Thymus (tissue), 11 donors: ENCODE measurements around the gene PVR. TPM values are rescaled to one million over a fixed set of nuclear protein-coding genes. Genes with fewer than 3 reads are reported as not detected.
"Not testable (repeated sequence)": the region's sequence is repeated elsewhere in the genome, so short reads cannot be mapped to it uniquely, and the experiment has no call there.

Experiments
- DNase-seq, 9 donors: peaks; one replicate each; pipeline ENCODE4 v3.0.0-alpha.2; 2013; ENCODE audit warnings: low spot score in 9 of 9, low read depth in 6 of 9, missing footprints in 1 of 9
- H3K27ac ChIP-seq, 2 donors: one replicate each; pipeline ENCODE4 v1.5.1; 2013; ENCODE audit warnings: control low read depth in 1 of 2, low read depth in 1 of 2, low read length in 1 of 2, mild to moderate bottlenecking in 1 of 2, moderate library complexity in 1 of 2
- H3K27me3 ChIP-seq, 2 donors: one replicate each; pipeline ENCODE4 v1.5.1; 2013; ENCODE audit warnings: low read length in 1 of 2; ENCODE audit not compliant: control insufficient read depth in 2 of 2, insufficient read depth in 1 of 2
- H3K36me3 ChIP-seq, 2 donors: one replicate each; pipeline ENCODE4 v1.5.1; 2013; ENCODE audit warnings: low read length in 1 of 2, mild to moderate bottlenecking in 1 of 2, moderate library complexity in 1 of 2; ENCODE audit not compliant: control insufficient read depth in 2 of 2, insufficient read depth in 2 of 2
- H3K4me1 ChIP-seq, 2 donors: one replicate each; pipeline ENCODE4 v1.5.1; 2013; ENCODE audit warnings: low read length in 2 of 2; ENCODE audit not compliant: control insufficient read depth in 2 of 2, insufficient read depth in 2 of 2
- H3K4me3 ChIP-seq, 2 donors: one replicate each; pipeline ENCODE4 v1.5.1; 2013; ENCODE audit warnings: low read length in 2 of 2, control low read depth in 1 of 2, mild to moderate bottlenecking in 1 of 2
- H3K9me3 ChIP-seq, 2 donors: one replicate each; pipeline ENCODE4 v1.5.1; 2013; ENCODE audit warnings: low read length in 1 of 2, mild to moderate bottlenecking in 1 of 2; ENCODE audit not compliant: control insufficient read depth in 2 of 2, insufficient read depth in 1 of 2
- WGBS: extraction: QIAGEN DNeasy Blood & Tissue Kit; methylation state at CpG from one replicate; pipeline ENCODE4 v1.1.7; 2013; 5-methylcytosine and 5-hydroxymethylcytosine counted together
- polyA plus RNA-seq: library from polyadenylated mRNA; stranded (reverse); fragments of 200-250 nt; gene quantifications from one replicate; pipeline ENCODE4 v1.2.3, GENCODE V29; 2013
- total RNA-seq: library from RNA; stranded (reverse); fragments of 120-200 nt; gene quantifications from one replicate; pipeline ENCODE4 v1.2.4, GENCODE V29; 2013
- donor health status: healthy.

Gene PVR
- total and polyA plus RNA-seq, 2 donors: 5.6 to 7.8 TPM

DNA sequence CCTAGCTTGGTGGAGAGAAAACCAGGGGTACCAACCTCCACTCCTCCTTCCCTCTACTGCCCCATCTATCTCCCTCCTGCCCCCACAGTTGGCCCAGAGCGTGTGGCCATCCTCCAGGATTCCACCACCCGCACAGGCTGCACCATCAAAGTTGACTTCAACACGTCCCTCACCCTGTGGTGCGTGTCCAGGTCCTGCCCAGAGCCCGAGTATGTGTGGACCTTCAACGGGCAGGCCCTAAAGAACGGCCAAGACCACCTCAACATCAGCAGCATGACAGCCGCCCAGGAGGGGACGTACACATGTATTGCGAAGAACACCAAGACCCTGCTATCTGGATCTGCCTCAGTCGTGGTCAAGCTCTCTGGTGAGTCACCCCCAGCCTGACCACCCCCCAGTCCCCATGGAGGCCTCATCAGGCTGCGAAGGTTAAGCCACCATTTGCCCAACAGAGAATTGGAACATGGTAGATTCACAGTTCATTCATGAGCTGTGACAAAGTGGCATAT is 61.8 kb downstream of the PVR start:
- Histone ChIP-seq H3K36me3 (no peaks in the 10 kb centered on the region), H3K27me3 (no peaks in the 10 kb centered on the region), H3K4me3 (no peak overlapping the region), H3K4me1 (no peaks in the 10 kb centered on the region), H3K27ac (no peak overlapping the region), H3K9me3 (no peaks in the 10 kb centered on the region)
- 95% methylated on average over 12 of the region's 12 CpGs for WGBS
- no peak for DNase-seq

DNA sequence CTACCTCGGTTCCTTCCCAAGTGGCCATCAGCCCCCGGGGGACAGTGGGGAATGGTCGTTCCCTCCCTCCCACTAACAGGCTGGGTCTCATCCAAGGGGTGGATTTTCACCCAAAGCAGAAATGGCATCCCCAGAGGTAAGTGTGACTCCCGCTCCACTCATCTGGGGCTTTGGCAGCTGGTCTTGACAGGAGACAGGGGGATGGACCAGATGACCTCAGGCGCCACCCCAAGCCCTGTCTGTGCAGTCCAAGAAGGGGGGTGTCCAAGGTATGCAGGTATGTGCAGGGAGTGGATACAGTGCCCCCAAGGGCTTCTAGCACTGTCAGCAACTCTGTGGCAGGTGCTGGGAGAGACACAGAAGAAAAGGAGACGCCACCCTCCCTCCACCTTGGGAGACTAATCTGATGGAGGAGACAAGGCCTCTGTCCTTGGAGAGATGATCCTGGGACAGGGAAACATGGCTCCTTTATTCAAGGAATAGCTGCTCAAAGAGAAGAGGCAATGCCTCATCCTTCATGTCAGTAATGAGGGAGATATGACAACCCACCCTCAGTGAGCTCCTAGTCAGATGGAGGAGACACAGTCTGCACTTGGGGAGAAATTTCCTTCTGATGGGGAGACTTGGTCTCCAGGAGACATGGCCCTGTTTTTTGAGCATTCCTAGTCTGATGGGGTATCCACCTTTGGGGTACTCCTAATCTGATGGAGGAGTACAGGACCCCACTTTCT is 63.0 kb downstream of the PVR start:
- no peaks in the 10 kb centered on the region for H3K36me3 ChIP-seq
- DNase-seq: no peak
- 98% methylated on average over 6 of the region's 6 CpGs for WGBS

DNA sequence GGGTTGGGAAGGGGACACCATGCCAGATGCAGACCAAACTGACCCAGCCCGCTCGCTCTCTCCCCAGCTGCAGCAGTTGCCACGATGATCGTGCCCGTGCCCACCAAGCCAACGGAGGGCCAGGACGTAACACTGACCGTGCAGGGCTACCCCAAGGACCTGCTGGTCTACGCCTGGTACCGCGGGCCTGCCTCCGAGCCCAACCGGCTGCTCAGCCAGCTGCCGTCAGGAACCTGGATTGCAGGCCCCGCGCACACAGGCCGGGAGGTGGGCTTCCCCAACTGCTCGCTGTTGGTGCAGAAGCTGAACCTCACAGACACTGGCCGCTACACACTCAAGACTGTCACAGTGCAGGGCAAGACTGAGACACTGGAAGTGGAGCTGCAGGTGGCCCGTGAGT is 64.1 kb downstream of the PVR start:
- Histone ChIP-seq H3K4me3 (no peak overlapping the region), H3K27me3 (no peaks in the 10 kb centered on the region), H3K4me1 (peaks cover 0 to 2% of the 10 kb centered on the region in 2 donors), H3K36me3 (no peaks in the 10 kb centered on the region), H3K9me3 (no peaks in the 10 kb centered on the region), H3K27ac (no peak overlapping the region)
- 95% methylated on average over 20 of the region's 20 CpGs for WGBS
- DNase-seq: no peak

More for the DNA sequence above, 63.0 kb downstream of the PVR start:
- H3K4me1 ChIP-seq: peaks cover 0 to 2% of the 10 kb centered on the region in 2 donors
- H3K27me3 ChIP-seq: no peaks in the 10 kb centered on the region
- H3K9me3 ChIP-seq: no peaks in the 10 kb centered on the region
- no peak overlapping the region for H3K4me3 ChIP-seq
- no peak overlapping the region for H3K27ac ChIP-seq

DNA sequence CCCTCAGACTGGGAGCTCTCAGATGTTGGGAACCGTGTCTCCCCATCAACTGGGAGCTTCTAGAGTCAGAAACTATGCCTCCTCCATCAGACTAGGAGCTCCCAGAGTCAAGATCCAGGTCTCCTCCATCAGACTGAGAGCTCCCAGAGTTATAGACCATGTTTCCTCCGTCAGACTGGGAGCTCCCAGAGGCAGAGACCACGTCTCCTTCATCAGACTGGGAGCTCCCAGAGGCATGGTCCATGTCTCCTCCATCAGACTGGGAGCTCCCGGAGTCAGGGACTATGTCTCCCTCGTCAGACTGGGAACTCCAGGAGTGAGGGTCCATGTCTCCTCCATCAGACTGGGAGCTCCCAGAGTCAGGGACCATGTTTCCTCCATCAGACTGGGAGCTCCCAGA is 65.2 kb downstream of the PVR start:
- 79% methylated on average over 5 of the region's 5 CpGs for WGBS
- Histone ChIP-seq H3K4me1 (peaks cover 0 to 2% of the 10 kb centered on the region in 2 donors), H3K4me3 (no peak overlapping the region), H3K27me3 (no peaks in the 10 kb centered on the region), H3K9me3 (no peaks in the 10 kb centered on the region), H3K27ac (no peak overlapping the region), H3K36me3 (no peaks in the 10 kb centered on the region)
- no peak for DNase-seq

DNA sequence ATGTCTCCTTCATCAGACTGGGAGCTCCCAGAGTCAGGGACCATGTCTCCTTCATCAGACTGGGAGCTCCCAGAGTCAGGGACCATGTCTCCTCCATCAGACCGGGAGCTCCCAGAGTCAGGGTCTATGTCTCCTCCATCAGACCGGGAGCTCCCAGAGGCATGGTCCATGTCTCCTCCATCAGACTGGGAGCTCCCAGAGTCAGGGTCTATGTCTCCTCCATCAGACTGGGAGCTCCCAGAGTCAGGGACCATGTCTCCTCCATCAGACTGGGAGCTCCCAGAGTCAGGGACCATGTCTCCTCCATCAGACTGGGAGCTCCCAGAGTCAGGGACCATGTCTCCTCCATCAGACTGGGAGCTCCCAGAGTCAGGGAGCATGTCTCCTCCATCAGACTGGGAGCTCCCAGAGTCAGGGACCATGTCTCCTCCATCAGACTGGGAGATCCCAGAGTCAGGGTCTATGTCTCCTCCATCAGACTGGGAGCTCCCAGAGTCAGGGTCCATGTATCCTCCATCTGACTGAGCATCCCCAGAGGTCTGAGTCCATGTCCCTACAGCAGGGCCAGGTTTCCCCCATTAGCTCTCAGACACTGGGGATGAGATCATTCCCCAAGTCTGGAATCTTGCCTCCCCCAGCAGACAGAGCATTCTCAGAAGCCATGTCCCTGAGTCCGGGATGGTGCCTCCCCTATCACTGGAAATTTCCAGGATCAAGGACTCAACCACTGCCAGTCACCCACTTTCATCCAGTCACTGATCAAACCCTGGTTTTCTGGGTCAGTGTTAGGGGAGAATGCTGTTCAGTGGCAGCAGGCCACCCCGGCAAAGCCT is 65.9 kb downstream of the PVR start:
- not testable (repeated sequence) for H3K36me3 ChIP-seq, DNase-seq, H3K27me3 ChIP-seq, H3K4me1 ChIP-seq, H3K9me3 ChIP-seq, H3K4me3 ChIP-seq, H3K27ac ChIP-seq
- 96% methylated on average over 4 of the region's 4 CpGs for WGBS

DNA sequence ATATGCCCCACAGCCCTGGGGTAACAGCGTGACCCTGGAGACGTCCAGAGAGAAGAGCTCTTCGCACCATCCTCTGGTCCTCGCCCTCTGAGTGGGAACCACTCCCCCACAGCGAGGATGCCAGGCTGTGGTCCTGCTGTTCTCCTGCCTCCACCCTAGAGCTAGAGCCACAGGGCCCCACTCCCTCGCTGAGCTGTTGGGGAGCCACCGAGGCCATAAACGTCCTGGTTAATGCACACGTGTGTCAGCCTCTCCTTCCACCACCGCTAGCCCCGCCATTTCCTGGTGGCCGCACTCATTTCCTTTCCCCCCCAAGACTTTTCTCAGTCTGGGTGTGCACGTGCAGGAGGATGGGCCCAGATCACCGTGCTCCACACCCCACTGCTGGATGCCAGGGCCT is 66.8 kb downstream of the PVR start:
- Histone ChIP-seq H3K4me3 (no peak overlapping the region), H3K4me1 (peaks cover 0 to 2% of the 10 kb centered on the region in 2 donors), H3K36me3 (no peaks in the 10 kb centered on the region), H3K27me3 (no peaks in the 10 kb centered on the region), H3K9me3 (peaks cover 0 to 9% of the 10 kb centered on the region in 2 donors), H3K27ac (no peak overlapping the region)
- WGBS: 37% methylated on average over 14 of the region's 14 CpGs
- no peak for DNase-seq

DNA sequence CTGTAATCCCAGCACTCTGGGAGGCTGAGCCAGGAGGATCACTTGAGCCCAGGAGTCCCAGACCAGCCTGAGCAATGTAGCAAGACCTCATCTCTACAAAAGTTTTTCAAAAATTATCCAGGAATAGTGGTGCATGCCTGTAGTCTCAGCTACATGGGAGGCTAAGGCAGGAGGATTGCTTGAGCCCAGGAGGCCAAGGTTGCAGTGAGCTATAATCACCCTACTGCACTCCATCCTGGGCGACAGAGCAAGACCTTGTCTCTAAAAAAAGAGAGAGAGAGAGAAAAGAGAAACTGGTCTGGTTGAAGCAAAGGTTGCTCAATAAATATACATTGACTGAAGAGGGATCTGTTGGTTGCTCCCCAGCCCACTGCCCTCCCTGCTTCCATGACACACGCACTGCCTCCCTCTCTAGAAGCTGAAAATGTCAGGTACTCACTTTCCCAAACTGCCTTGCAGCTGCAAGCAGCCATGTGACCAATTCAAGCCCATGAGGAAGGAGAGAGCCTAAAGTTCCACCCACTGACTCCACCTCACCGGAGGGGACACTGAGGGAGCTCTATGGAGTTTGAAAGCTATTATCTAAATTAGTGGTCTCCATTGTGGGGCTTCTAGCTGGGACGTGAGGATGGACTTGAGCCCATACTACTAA is 69.3 kb downstream of the PVR start:
- H3K4me3 ChIP-seq: no peak overlapping the region
- H3K27ac ChIP-seq: no peak overlapping the region
- 82% methylated on average over 4 of the region's 4 CpGs for WGBS
- H3K4me1 ChIP-seq: peaks cover 0 to 2% of the 10 kb centered on the region in 2 donors
- H3K36me3 ChIP-seq: no peaks in the 10 kb centered on the region
- H3K27me3 ChIP-seq: no peaks in the 10 kb centered on the region
- H3K9me3 ChIP-seq: peaks cover 0 to 13% of the 10 kb centered on the region in 2 donors
- DNase-seq: no peak
